Upper lobe of left lung (tissue), 4 donors: ENCODE data around the gene LZTS2.

ENCODE experiments used
- CTCF ChIP-seq, 6 experiments: fragments of 450-650 bp in 4 of 6; fragments of 200-600 bp in 2 of 6; sonication (generic) in 2 of 6; IDR thresholded peaks; one replicate each; pipeline ENCODE4 v1.5.1; 2016 to 2019; ENCODE audit warnings: antibody characterized with exemption in 6 of 6
- EP300 ChIP-seq, 4 donors: sonication (generic); formaldehyde crosslinking; IDR thresholded peaks; one replicate each; pipeline ENCODE4 v1.5.1; 2017; ENCODE audit warnings: antibody characterized with exemption in 4 of 4, control low read depth in 2 of 4
- POLR2A ChIP-seq, 4 donors: fragments of 450-650 bp; IDR thresholded peaks; one replicate each; pipeline ENCODE4 v1.5.1; 2016 to 2017; ENCODE audit warnings: antibody characterized with exemption in 4 of 4, mild to moderate bottlenecking in 2 of 4

GRCh38 chr10:101005361-101005760 lies 5.8 kb downstream of the LZTS2 start:
- TF ChIP-seq EP300 (IDR thresholded peaks at IDR 0.05) (no peak), CTCF (IDR thresholded peaks at IDR 0.05) (no peak), POLR2A (IDR thresholded peaks at IDR 0.05) (no peak)
